Parathyroid adenoma (tissue), 2 donors: Measurements from ENCODE around the gene COQ9.

Experiments
- H2AFZ ChIP-seq: fragments of 300-600 bp; sonication (generic); one replicate; pipeline ENCODE4 v1.7.0; 2017; ENCODE audit warnings: antibody characterized with exemption, mild to moderate bottlenecking
- H3K27ac ChIP-seq: fragments of 300-600 bp; sonication (generic); one replicate; pipeline ENCODE4 v1.7.0; 2017
- H3K27me3 ChIP-seq: fragments of 300-600 bp; sonication (generic); one replicate; pipeline ENCODE4 v1.7.0; 2017; ENCODE audit warnings: low read length; ENCODE audit not compliant: control insufficient read depth, insufficient read depth
- H3K36me3 ChIP-seq: fragments of 300-600 bp; sonication (generic); one replicate; pipeline ENCODE4 v1.7.0; 2017; ENCODE audit warnings: low read length; ENCODE audit not compliant: control insufficient read depth, insufficient read depth
- H3K4me1 ChIP-seq: fragments of 300-600 bp; sonication (generic); one replicate; pipeline ENCODE4 v1.7.0; 2017; ENCODE audit warnings: control low read depth
- H3K4me2 ChIP-seq: fragments of 300-600 bp; sonication (generic); one replicate; pipeline ENCODE4 v1.7.0; 2017; ENCODE audit warnings: low read length
- H3K4me3 ChIP-seq: fragments of 300-600 bp; sonication (generic); one replicate; pipeline ENCODE4 v1.7.0; 2017; ENCODE audit warnings: low read depth, low read length
- H3K79me2 ChIP-seq: fragments of 300-600 bp; sonication (generic); one replicate; pipeline ENCODE4 v1.7.0; 2017; ENCODE audit warnings: control low read depth
- H3K9ac ChIP-seq: fragments of 300-600 bp; sonication (generic); one replicate; pipeline ENCODE4 v1.7.0; 2017; ENCODE audit warnings: mild to moderate bottlenecking
- H3K9me3 ChIP-seq: fragments of 300-600 bp; sonication (generic); one replicate; pipeline ENCODE4 v1.7.0; 2017; ENCODE audit warnings: low read length; ENCODE audit not compliant: control insufficient read depth
- TF ChIP-seq, protein P1 (sequence below): fragments of 300-600 bp; sonication (generic); IDR thresholded peaks from one replicate; pipeline ENCODE4 v1.7.0; 2017; ENCODE audit warnings: antibody characterized with exemption, mild to moderate bottlenecking
- donor health status: primary hyperparathyroidism.

Gene COQ9

DNA sequence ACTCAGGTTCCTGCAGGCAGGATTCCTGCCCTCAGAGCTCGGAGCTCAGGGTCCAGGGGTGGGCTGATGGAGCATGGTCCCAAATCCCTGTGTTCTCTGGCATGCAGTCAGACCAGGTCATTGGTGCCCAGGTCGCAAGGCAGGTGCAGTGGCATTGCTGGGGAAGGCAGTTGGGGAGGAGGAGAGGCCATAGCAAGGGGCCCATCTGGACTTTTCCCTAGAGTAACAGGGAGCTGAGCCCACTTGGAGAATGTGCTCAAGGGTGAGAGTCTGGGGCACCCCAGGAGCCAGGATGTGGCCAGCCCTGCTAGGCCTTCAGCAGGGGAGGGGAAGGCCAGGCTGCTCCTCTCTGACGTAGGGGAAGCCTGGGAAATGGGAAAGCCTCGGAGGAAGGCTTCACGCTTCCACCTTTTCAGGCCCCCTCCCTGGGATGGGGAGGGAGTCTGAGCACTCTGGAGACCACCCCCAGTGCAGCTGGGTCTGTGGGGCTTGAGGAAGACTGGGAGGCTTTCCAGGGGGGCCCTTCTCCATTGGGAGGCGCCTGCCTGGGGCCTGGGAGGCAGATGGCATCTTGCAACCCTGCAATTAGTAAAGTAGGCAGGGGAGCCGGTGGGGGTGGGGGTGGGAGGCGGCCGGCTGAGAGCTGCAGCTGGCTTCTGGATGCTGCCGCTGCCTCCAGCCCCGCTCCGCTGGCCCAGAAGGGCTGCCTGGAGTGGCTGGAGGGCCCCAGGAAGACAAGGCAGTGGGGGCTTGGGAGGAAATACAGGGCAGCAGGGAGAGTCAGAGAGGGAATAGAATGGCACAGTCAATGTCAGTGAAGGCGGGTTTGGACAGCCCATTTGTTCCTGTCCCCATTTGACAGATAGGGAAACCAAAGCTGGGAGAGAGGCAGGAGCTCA lies 60.1 kb downstream of the COQ9 start:
- Histone ChIP-seq H3K27ac (no peak overlapping the region), H3K4me3 (no peak overlapping the region), H3K27me3 (no peaks in the 10 kb centered on the region), H3K4me2 (no peak overlapping the region), H3K36me3 (no peaks in the 10 kb centered on the region), H3K79me2 (no peaks in the 10 kb centered on the region), H3K4me1 (peaks cover 18% of the 10 kb centered on the region), H3K9ac (no peak overlapping the region), H2AFZ (no peak overlapping the region), H3K9me3 (no peaks in the 10 kb centered on the region)
- TF ChIP-seq, protein P1, sequence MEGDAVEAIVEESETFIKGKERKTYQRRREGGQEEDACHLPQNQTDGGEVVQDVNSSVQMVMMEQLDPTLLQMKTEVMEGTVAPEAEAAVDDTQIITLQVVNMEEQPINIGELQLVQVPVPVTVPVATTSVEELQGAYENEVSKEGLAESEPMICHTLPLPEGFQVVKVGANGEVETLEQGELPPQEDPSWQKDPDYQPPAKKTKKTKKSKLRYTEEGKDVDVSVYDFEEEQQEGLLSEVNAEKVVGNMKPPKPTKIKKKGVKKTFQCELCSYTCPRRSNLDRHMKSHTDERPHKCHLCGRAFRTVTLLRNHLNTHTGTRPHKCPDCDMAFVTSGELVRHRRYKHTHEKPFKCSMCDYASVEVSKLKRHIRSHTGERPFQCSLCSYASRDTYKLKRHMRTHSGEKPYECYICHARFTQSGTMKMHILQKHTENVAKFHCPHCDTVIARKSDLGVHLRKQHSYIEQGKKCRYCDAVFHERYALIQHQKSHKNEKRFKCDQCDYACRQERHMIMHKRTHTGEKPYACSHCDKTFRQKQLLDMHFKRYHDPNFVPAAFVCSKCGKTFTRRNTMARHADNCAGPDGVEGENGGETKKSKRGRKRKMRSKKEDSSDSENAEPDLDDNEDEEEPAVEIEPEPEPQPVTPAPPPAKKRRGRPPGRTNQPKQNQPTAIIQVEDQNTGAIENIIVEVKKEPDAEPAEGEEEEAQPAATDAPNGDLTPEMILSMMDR: no peak

DNA sequence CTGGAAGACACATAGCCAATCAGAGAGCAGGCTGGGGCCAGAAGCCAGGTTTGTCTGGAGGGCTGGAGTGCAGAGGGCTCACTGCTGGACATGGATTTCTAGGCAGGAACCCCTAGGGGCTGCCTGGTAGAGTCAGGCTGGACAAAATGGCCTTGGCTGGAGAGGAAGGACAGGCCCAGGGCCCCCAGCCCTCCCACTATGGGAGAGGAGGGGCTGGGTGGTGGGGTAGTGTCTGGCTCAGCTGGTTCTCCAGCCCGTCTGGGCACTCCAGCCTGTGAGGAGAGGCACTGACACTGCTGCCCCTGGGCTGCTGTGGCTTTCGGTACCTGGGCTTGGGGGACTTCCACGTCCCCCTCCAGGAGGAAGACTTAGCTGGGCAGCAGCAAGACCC lies 60.8 kb downstream of the COQ9 start:
- H3K9me3 ChIP-seq: no peaks in the 10 kb centered on the region
- H3K79me2 ChIP-seq: no peaks in the 10 kb centered on the region
- H3K9ac ChIP-seq: no peak overlapping the region
- H2AFZ ChIP-seq: no peak overlapping the region
- no peak overlapping the region for H3K4me3 ChIP-seq
- H3K36me3 ChIP-seq: no peaks in the 10 kb centered on the region
- TF ChIP-seq, protein P1: no peak
- no peak overlapping the region for H3K4me2 ChIP-seq
- no peaks in the 10 kb centered on the region for H3K27me3 ChIP-seq
- H3K27ac ChIP-seq: no peak overlapping the region
- H3K4me1 ChIP-seq: peaks cover 18% of the 10 kb centered on the region

DNA sequence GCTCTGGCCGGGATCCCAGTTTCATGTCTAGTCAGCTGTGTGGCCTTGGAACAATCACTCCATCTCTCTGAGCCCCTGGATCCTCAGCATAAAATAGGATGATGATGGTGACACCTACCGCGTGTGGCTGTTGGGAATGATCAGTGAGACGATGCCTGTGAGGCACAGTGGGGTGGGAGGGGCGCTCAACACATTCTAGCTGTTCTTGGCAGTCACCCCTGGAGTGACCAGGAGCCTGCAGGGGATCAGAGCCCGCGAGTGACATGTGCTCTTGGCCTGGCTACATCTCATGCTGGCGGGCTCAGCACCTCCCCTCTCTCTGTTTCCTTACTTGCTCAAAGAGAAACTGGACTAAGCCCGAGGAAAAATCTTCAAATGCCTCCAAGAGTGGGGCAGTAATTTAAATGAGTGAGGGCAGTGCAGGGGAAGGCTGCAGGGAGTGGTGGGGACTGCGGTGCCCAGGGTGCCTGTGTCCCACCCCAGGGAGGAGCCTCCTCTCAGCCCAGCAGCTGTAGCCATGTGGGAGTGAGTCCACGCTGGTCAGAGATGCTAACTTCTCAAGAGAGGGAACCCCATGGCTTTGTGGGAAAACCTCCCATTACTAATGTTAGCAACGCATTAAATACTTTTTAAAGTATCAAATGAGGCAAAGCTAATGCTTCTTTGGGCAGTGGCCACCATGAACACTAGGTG lies 62.1 kb downstream of the COQ9 start:
- H2AFZ ChIP-seq: no peak overlapping the region
- H3K4me1 ChIP-seq: peaks cover 11% of the 10 kb centered on the region
- H3K27me3 ChIP-seq: no peaks in the 10 kb centered on the region
- TF ChIP-seq, protein P1: no peak
- no peak overlapping the region for H3K4me3 ChIP-seq
- H3K9me3 ChIP-seq: no peaks in the 10 kb centered on the region
- no peaks in the 10 kb centered on the region for H3K79me2 ChIP-seq
- no peak overlapping the region for H3K9ac ChIP-seq
- H3K4me2 ChIP-seq: no peak overlapping the region
- H3K36me3 ChIP-seq: no peaks in the 10 kb centered on the region
- H3K27ac ChIP-seq: no peak overlapping the region

DNA sequence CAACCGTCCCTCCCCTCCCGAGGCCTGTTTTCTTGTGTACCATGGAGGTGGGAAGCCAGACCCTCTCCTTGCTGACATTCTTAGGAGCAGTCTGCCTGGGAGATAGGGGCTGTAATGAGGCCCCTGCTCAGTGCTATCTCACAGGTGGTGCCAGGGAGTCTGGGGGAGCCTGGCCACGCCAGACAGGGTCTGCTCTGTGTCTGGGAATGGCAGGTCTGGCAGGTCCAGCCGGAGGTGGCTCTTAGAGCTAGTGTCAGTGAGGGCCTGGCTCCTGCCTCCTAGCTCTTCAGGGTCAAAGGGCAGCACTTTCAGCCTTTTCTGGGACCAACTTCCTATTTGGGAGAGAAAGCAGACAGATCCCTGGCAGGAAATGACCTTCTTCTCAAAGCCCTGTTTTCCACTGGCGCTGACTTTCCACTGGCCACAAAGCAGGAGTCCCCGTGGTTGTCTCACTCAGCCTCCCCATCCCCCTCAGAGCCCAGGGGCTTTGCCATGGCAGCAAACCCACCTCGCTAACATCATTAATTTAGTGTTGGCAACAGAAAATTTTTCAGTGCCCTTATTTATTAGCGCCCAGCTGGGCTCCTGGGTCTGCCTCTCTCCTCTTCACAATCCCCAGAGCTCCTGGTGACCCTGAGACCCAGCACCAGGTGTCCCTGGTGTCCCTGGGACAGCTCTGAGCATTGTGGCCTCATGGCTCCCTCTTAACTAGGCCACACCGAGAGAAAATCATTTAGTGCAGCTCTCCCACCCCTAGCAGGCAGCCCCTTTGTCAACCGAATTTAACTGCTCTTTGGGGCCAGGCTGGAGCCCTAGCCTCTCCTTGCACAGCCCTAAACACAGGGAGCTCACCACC lies 63.0 kb downstream of the COQ9 start:
- H3K9me3 ChIP-seq: no peaks in the 10 kb centered on the region
- peaks cover 4% of the 10 kb centered on the region for H3K4me1 ChIP-seq
- H3K27me3 ChIP-seq: no peaks in the 10 kb centered on the region
- TF ChIP-seq, protein P1: no peak
- no peak overlapping the region for H3K4me2 ChIP-seq
- no peak overlapping the region for H3K27ac ChIP-seq
- no peak overlapping the region for H3K4me3 ChIP-seq
- H2AFZ ChIP-seq: no peak overlapping the region
- H3K36me3 ChIP-seq: no peaks in the 10 kb centered on the region
- no peaks in the 10 kb centered on the region for H3K79me2 ChIP-seq
- no peak overlapping the region for H3K9ac ChIP-seq
